Activated CD4-positive, alpha-beta T cell treated with anti-CD3 and anti-CD28 coated beads, Interleukin-2, amount 10 ng/mL, durations not matched to agents 24 days and 14 days (primary cell): Measurements from ENCODE around the gene NIBAN1. TPM values are rescaled to one million over a fixed set of nuclear protein-coding genes. Genes with fewer than 3 reads are reported as not detected.

Experiments
- DNase-seq: peaks from one replicate; pipeline ENCODE4 v3.0.0; 2022
- H3K27ac Mint-ChIP-seq: one replicate; pipeline ENCODE4 v1.8.0; 2022; ENCODE audit warnings: mild to moderate bottlenecking, mixed read lengths
- H3K27me3 Mint-ChIP-seq: one replicate; pipeline ENCODE4 v1.8.0; 2022; ENCODE audit warnings: mixed read lengths
- H3K36me3 Mint-ChIP-seq: one replicate; pipeline ENCODE4 v1.8.0; 2022; ENCODE audit warnings: low read depth, mild to moderate bottlenecking, mixed read lengths
- H3K4me1 Mint-ChIP-seq: one replicate; pipeline ENCODE4 v1.8.0; 2021; ENCODE audit warnings: mixed read lengths
- H3K4me3 Mint-ChIP-seq: one replicate; pipeline ENCODE4 v1.8.0; 2022; ENCODE audit warnings: mild to moderate bottlenecking, moderate library complexity, mixed read lengths
- H3K9me3 Mint-ChIP-seq: one replicate; pipeline ENCODE4 v1.8.0; 2021; ENCODE audit warnings: mixed read lengths
- intact Hi-C: fragments of 100-400 bp; cut with micrococcal nuclease; formaldehyde crosslinking; loops from one replicate; pipeline ENCODE4 v1.15.1; 2023
- total RNA-seq: library from RNA; stranded (reverse); gene quantifications from 2 replicates; pipeline ENCODE4 v1.2.3, GENCODE V29; 2022

NIBAN1 gene
- total RNA-seq, 1 donor from 2014 or later: 17.1 TPM

- H3K9me3 Mint-ChIP-seq: no peaks in the 10 kb centered on the region
- intact Hi-C loops: no loop called here
- peaks cover 6% of the 10 kb centered on the region for H3K36me3 Mint-ChIP-seq
- H3K4me1 Mint-ChIP-seq: peaks cover 12% of the 10 kb centered on the region
- no peak for DNase-seq
- no peaks in the 10 kb centered on the region for H3K27me3 Mint-ChIP-seq
- no peak overlapping the region for H3K27ac Mint-ChIP-seq
- no peak overlapping the region for H3K4me3 Mint-ChIP-seq
Measured at GRCh38 chr1:184947497-184948256, 26.6 kb downstream of the NIBAN1 start.

DNA sequence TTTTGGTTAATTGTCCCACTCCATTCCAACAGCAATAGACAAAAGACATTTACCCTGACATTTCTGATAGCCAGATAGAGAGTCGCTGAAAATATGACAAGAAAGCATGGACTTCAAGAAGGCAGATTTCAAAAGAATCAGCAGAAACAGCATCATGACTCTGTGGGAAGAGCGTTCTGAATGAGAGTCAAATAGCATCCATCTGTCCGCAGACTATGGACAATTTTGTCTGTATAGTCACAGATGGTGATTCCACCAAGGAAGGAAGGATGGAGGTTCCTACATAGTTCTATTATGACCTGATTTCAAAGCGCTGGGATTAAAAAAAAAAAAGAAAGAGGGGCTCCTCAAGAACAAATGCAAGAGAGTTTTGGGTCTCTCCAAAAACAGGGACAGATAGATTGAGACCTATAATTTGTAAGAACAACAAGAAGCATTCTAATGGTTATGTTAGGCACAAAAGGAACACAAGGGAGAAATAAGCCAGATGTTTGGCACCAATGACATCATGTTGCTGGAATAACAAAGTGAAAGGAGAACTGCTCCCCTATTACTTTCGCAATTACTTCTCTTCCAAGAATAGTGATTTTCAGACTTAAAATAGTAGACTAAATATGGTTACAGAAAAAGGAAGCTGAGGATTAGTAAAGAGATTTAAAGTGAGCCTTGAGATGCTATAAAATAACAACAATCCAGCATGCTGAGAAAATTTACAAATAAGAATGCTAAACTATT, 28.5 kb downstream of the NIBAN1 start:
- intact Hi-C loops: no loop called here
- H3K4me3 Mint-ChIP-seq: no peak overlapping the region
- H3K27ac Mint-ChIP-seq: no peak overlapping the region
- H3K27me3 Mint-ChIP-seq: no peaks in the 10 kb centered on the region
- no peak for DNase-seq
- H3K9me3 Mint-ChIP-seq: no peaks in the 10 kb centered on the region
- peaks cover 6% of the 10 kb centered on the region for H3K36me3 Mint-ChIP-seq
- peaks cover 16% of the 10 kb centered on the region for H3K4me1 Mint-ChIP-seq

DNA sequence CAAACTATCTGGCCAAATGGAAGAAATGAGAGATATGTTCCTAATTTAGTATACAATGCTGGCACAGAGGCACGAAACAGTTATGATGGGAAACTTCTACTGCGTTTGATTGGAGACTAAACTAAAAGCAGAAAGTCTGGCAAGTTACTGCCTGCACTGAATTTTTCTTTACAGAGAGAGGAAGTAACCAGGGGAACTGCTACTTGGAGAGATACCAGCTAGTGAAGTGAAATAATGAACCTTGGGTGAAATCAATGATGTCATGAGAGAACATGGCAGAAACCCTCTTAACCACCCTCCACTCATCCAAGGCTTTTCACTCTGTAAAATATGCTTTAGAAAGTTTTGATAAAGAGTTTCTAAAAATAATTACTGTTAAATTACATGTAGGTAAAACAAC, 29.3 kb downstream of the NIBAN1 start:
- H3K4me1 Mint-ChIP-seq: peaks cover 16% of the 10 kb centered on the region
- H3K27me3 Mint-ChIP-seq: no peaks in the 10 kb centered on the region
- no peak for DNase-seq
- no peak overlapping the region for H3K4me3 Mint-ChIP-seq
- H3K9me3 Mint-ChIP-seq: no peaks in the 10 kb centered on the region
- H3K27ac Mint-ChIP-seq: no peak overlapping the region
- H3K36me3 Mint-ChIP-seq: peaks cover 6% of the 10 kb centered on the region
- intact Hi-C loops: no loop called here

DNA sequence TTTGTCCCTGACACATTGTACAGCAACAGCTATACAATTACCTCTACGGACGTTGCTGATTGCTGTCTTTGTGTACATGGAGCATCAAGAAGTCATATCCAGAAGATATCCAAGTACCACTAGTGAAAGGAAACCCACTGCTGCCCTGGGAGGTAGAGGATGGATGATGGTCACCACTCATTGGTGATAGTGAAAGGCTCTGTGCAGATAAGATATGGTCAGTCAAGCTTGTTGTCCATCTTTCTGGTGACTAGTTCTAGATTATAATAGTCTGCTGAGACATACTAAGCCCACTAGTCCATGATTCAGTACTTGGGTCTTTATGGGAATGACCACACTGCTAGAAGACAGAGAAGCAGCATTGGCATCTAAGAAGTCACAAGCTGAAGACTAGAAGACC, 30.3 kb downstream of the NIBAN1 start:
- Mint-ChIP-seq H3K4me1 (peaks cover 16% of the 10 kb centered on the region), H3K4me3 (no peak overlapping the region), H3K36me3 (peaks cover 6% of the 10 kb centered on the region), H3K9me3 (no peaks in the 10 kb centered on the region), H3K27me3 (no peaks in the 10 kb centered on the region), H3K27ac (no peak overlapping the region)
- DNase-seq: peak; percentile 41
- intact Hi-C loops: no loop called here

GRCh38 chr1:184941735-184942134, 32.6 kb downstream of the NIBAN1 start:
- Mint-ChIP-seq H3K4me3 (no peak overlapping the region), H3K27ac (no peak overlapping the region), H3K36me3 (peaks cover 6% of the 10 kb centered on the region), H3K9me3 (no peaks in the 10 kb centered on the region), H3K27me3 (no peaks in the 10 kb centered on the region), H3K4me1 (peaks cover 14% of the 10 kb centered on the region)
- no peak for DNase-seq
- intact Hi-C loops: no loop called here

GRCh38 chr1:184941410-184941733, 32.9 kb downstream of the NIBAN1 start:
- no peaks in the 10 kb centered on the region for H3K9me3 Mint-ChIP-seq
- intact Hi-C loops: no loop called here
- H3K4me3 Mint-ChIP-seq: no peak overlapping the region
- H3K27ac Mint-ChIP-seq: no peak overlapping the region
- peaks cover 14% of the 10 kb centered on the region for H3K4me1 Mint-ChIP-seq
- no peaks in the 10 kb centered on the region for H3K27me3 Mint-ChIP-seq
- H3K36me3 Mint-ChIP-seq: peaks cover 6% of the 10 kb centered on the region
- no peak for DNase-seq

DNA sequence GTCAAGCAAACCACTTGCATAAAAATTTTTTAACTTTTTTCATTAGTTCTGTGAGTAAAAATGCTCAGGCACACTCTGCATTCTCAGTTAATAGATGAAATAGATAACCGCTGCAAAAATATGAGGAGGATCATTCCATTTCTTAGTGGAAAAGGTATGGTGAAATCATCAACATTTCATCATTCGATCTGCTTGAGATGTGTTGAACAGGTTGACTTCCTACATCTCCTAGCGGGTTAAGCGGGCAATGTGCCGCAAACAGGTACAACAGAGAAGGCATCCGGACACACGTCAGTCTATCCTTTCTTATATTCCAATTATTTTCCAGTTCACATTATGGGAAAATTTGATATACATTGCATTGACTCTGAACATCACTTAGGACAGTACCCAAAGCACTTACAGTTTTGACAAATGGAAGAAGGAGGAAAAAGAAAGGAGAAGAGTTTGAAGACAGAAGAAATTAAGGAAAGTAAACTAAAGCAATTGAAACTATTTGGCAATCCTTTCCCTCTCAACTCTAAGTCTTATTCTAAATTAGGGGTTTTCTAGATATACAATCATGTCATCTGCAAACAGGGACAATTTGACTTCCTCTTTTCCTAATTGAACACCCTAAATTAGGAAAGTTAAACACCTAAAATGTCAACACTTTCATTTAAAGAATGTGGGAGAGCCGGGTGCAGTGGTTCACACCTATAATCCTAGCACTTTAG, 33.5 kb downstream of the NIBAN1 start:
- Mint-ChIP-seq H3K4me1 (peaks cover 9% of the 10 kb centered on the region), H3K27me3 (no peaks in the 10 kb centered on the region), H3K36me3 (peaks cover 3% of the 10 kb centered on the region), H3K9me3 (no peaks in the 10 kb centered on the region), H3K27ac (no peak overlapping the region), H3K4me3 (no peak overlapping the region)
- intact Hi-C loops: no loop called here
- DNase-seq: no peak

DNA sequence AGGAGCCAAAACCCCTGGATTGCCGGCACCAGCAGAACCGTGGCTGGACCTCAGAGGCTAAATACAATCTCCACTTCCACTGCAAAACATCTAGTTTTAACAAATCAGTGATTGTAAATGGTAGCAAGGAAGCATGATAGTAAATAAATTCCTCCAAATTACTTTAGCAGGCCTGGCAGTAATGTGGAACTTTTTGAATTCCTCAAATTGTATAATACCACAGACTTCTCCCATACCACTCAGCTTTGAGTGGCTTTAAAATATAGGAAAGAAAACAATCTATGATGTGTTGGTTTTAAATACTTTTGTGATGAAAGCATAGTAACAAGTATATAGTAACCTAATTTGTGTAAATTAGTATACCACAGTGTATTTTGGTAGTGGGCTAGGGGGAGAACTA, 34.1 kb downstream of the NIBAN1 start:
- intact Hi-C loops: no loop called here
- H3K4me1 Mint-ChIP-seq: peaks cover 6% of the 10 kb centered on the region
- no peaks in the 10 kb centered on the region for H3K27me3 Mint-ChIP-seq
- H3K36me3 Mint-ChIP-seq: peaks cover 3% of the 10 kb centered on the region
- H3K27ac Mint-ChIP-seq: no peak overlapping the region
- no peaks in the 10 kb centered on the region for H3K9me3 Mint-ChIP-seq
- DNase-seq: no peak
- H3K4me3 Mint-ChIP-seq: no peak overlapping the region

GRCh38 chr1:184937729-184938128, 36.6 kb downstream of the NIBAN1 start:
- intact Hi-C loops: no loop called here
- peaks cover 4% of the 10 kb centered on the region for H3K36me3 Mint-ChIP-seq
- H3K9me3 Mint-ChIP-seq: peaks cover 5% of the 10 kb centered on the region
- no peak overlapping the region for H3K4me3 Mint-ChIP-seq
- no peak overlapping the region for H3K27ac Mint-ChIP-seq
- H3K4me1 Mint-ChIP-seq: peaks cover 4% of the 10 kb centered on the region
- H3K27me3 Mint-ChIP-seq: no peaks in the 10 kb centered on the region
- no peak for DNase-seq

DNA sequence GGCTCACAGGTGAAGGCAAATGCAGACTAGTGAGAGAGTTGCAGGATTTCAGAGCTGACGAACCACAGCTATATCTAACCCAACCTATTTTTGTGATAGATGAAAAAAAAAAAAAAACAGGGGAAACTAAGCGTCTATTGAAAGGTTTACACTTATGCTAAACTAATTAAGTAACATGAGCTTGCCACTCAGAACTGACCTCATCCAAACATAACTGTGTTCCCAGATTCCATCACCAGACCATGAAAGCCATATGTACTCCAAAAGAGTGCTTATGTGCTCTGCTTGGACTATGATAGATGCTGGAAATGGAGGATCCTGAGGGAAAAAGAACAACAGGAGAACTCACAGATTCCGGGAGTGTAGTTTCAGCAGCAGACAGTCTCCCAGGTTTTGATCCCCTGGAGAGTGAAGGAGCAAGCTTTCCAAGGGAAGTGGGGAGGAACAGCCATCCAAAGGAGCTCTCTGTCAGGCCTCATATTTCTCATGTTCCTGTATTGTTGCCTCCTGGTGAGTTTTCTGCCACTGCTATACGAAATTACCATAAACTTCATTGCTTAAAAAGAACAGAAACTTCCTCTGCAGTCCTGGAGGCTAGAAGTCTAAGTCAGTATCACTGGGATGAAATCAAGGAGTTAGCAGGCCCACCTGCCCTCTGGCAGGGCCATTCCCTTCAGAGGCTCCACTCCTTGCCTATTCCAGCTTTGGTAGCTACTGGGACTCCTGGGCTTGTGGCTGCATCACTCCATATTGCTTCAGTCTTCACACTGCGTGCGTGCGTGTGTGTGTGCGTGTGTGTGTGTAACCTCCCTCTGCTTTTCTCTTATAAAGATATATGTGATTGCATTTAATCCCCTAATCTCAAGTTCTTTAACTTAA, 38.1 kb downstream of the NIBAN1 start:
- Mint-ChIP-seq H3K4me1 (no peaks in the 10 kb centered on the region), H3K27me3 (no peaks in the 10 kb centered on the region), H3K4me3 (no peak overlapping the region), H3K9me3 (peaks cover 5% of the 10 kb centered on the region), H3K36me3 (peaks cover 4% of the 10 kb centered on the region), H3K27ac (no peak overlapping the region)
- intact Hi-C loops: no loop called here
- DNase-seq: no peak

DNA sequence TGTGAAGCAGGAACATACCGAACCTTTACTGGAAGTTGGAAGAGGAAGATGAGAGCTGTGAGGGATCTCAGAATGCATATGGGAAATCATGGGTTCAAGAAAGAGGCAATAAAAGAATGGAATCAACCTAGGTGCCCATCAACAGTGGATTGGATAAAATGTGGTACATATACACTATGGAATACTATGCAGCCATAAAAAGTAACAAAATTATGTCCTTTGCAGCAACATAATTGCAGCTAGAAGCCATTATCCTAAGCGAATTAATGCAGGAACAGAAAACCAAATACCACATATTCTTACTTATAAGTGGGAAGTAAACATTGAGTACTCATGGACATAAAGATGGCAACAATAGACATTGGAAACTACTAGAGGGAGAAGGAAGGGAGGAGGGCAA, 40.4 kb downstream of the NIBAN1 start:
- Mint-ChIP-seq H3K27ac (no peak overlapping the region), H3K9me3 (peaks cover 5% of the 10 kb centered on the region), H3K27me3 (no peaks in the 10 kb centered on the region), H3K4me1 (no peaks in the 10 kb centered on the region), H3K36me3 (peaks cover 6% of the 10 kb centered on the region), H3K4me3 (no peak overlapping the region)
- no peak for DNase-seq
- intact Hi-C loops: no loop called here

- H3K36me3 Mint-ChIP-seq: peaks cover 6% of the 10 kb centered on the region
- H3K27ac Mint-ChIP-seq: no peak overlapping the region
- no peak overlapping the region for H3K4me3 Mint-ChIP-seq
- H3K4me1 Mint-ChIP-seq: no peaks in the 10 kb centered on the region
- no peak for DNase-seq
- no peaks in the 10 kb centered on the region for H3K27me3 Mint-ChIP-seq
- peaks cover 5% of the 10 kb centered on the region for H3K9me3 Mint-ChIP-seq
- intact Hi-C loops: no loop called here
Measured at GRCh38 chr1:184932319-184932718, 42.0 kb downstream of the NIBAN1 start.

DNA sequence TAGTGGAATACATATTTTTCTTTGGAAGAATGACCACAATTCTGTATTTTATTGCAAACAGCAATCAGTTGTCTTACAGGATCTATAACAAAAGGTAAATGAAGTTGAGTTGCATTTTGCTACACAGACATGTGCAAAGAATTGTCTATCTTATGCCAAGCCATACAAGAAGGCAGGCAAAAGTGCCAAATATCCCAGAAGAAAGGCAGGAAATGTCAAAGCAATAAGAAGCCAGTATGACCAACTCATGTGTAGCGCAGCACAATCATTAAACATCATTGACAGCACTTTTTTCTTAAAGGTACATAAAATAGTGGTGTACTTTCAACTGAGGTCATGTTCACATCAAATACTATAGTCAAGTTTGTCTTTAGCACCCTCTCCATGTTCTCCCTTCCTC, 42.7 kb downstream of the NIBAN1 start:
- H3K36me3 Mint-ChIP-seq: peaks cover 8% of the 10 kb centered on the region
- DNase-seq: no peak
- no peak overlapping the region for H3K27ac Mint-ChIP-seq
- intact Hi-C loops: no loop called here
- no peaks in the 10 kb centered on the region for H3K4me1 Mint-ChIP-seq
- no peak overlapping the region for H3K4me3 Mint-ChIP-seq
- peaks cover 12% of the 10 kb centered on the region for H3K9me3 Mint-ChIP-seq
- H3K27me3 Mint-ChIP-seq: no peaks in the 10 kb centered on the region
